Activated CD4-positive, alpha-beta T cell treated with anti-CD3 and anti-CD28 coated beads for 48 hours (primary cell): ENCODE data around the gene SETD5.
"Not testable (repeated sequence)": the region's sequence is repeated elsewhere in the genome, so short reads cannot be mapped to it uniquely, and the experiment has no call there.

Source experiments
- DNase-seq: peaks from one replicate; pipeline ENCODE4 v3.0.0-alpha.2; 2020

SETD5 gene

GRCh38 chr3:9473496-9474065 lies 76.2 kb downstream of the SETD5 start:
- DNase-seq: no peak

GRCh38 chr3:9474482-9474881 lies 77.1 kb downstream of the SETD5 start:
- no peak for DNase-seq

GRCh38 chr3:9476935-9477334 lies 79.5 kb downstream of the SETD5 start:
- DNase-seq: no peak

- DNase-seq: no peak
Measured at GRCh38 chr3:9480265-9480664, 82.8 kb downstream of the SETD5 start.

- no peak for DNase-seq
Measured at GRCh38 chr3:9485248-9485647, 87.8 kb downstream of the SETD5 start.

- DNase-seq: no peak
Measured at GRCh38 chr3:9491506-9491905, 94.1 kb downstream of the SETD5 start.

GRCh38 chr3:9494036-9494435 lies 96.6 kb downstream of the SETD5 start:
- DNase-seq: not testable (repeated sequence)

- DNase-seq: no peak
Measured at GRCh38 chr3:9496893-9497292, 99.5 kb downstream of the SETD5 start.

- DNase-seq: no peak
Measured at GRCh38 chr3:9497821-9498565, 100.6 kb downstream of the SETD5 start.

- DNase-seq: no peak
Measured at GRCh38 chr3:9498781-9499180, 101.4 kb downstream of the SETD5 start.

- DNase-seq: no peak
Measured at GRCh38 chr3:9499455-9500107, 102.2 kb downstream of the SETD5 start.

GRCh38 chr3:9500108-9501050 lies 103.0 kb downstream of the SETD5 start:
- DNase-seq: peak; percentile 86

GRCh38 chr3:9501226-9501625 lies 103.8 kb downstream of the SETD5 start:
- DNase-seq: no peak

GRCh38 chr3:9503283-9503682 lies 105.9 kb downstream of the SETD5 start:
- peak; percentile 84 for DNase-seq

GRCh38 chr3:9507586-9508578 lies 110.5 kb downstream of the SETD5 start:
- DNase-seq: no peak

- DNase-seq: no peak
Measured at GRCh38 chr3:9508781-9509180, 111.4 kb downstream of the SETD5 start.

GRCh38 chr3:9512456-9513045 lies 115.1 kb downstream of the SETD5 start:
- no peak for DNase-seq

- DNase-seq: no peak
Measured at GRCh38 chr3:9514306-9514705, 116.9 kb downstream of the SETD5 start.

- DNase-seq: no peak
Measured at GRCh38 chr3:9514956-9515355, 117.5 kb downstream of the SETD5 start.

GRCh38 chr3:9525078-9525477 lies 127.7 kb downstream of the SETD5 start:
- no peak for DNase-seq
